Testis (tissue), 3 donors: Measurements from ENCODE around the gene SFMBT1. TPM values are rescaled to one million over a fixed set of nuclear protein-coding genes. Genes with fewer than 3 reads are reported as not detected.

Experiments
- DNase-seq: peaks from one replicate; pipeline ENCODE4 v3.0.0-alpha.2; 2019
- H3K27ac ChIP-seq, 2 donors: fragments of 200-600 bp; sonication (generic); one replicate each; pipeline ENCODE4 v1.5.1; 2019
- H3K27me3 ChIP-seq: fragments of 200-600 bp; sonication (generic); one replicate; pipeline ENCODE4 v1.5.1; 2019
- H3K36me3 ChIP-seq: fragments of 200-600 bp; sonication (generic); one replicate; pipeline ENCODE4 v1.5.1; 2017; ENCODE audit warnings: low read depth; ENCODE audit errors: missing control alignments
- H3K4me1 ChIP-seq: fragments of 200-600 bp; sonication (generic); one replicate; pipeline ENCODE4 v1.5.1; 2019
- H3K4me3 ChIP-seq, 2 donors: fragments of 200-600 bp; sonication (generic); one replicate each; pipeline ENCODE4 v1.5.1; 2017 to 2019
- H3K9me3 ChIP-seq: fragments of 200-600 bp; sonication (generic); one replicate; pipeline ENCODE4 v1.5.1; 2017
- CTCF ChIP-seq, 3 experiments: fragments of 450-650 bp in 2 of 3; fragments of 200-600 bp in 1 of 3; sonication (generic) in 1 of 3; IDR thresholded peaks; one replicate each; pipeline ENCODE4 v1.5.1; 2016 to 2019; ENCODE audit warnings: antibody characterized with exemption in 3 of 3, mild to moderate bottlenecking in 2 of 3, moderate library complexity in 1 of 3
- POLR2A ChIP-seq: fragments of 450-650 bp; IDR thresholded peaks from one replicate; pipeline ENCODE4 v1.6.1; 2017; ENCODE audit warnings: antibody characterized with exemption, mild to moderate bottlenecking, moderate library complexity
- WGBS, 2 donors: methylation state at CpG; one replicate each; pipeline ENCODE4 v1.1.5; 2018; 5-methylcytosine and 5-hydroxymethylcytosine counted together
- intact Hi-C: fragments of 100-400 bp; cut with DNase I; formaldehyde crosslinking; loops from one replicate; pipeline ENCODE4 v1.15.1; 2023; ENCODE audit warnings: low total_unique reads
- polyA plus RNA-seq: library from polyadenylated mRNA; stranded (reverse); fragments of 350-450 nt; fragmentation: Illumina TruSeq; extraction: RNeasy Lipid Tissue Mini Kit (QIAGEN cat#74804); gene quantifications from one replicate; pipeline ENCODE4 v1.2.3, GENCODE V29; 2014; ENCODE audit warnings: low read depth, low replicate concordance; ENCODE audit not compliant: insufficient read depth
- total RNA-seq, 2 donors: library from RNA; depleted of rRNA; stranded (reverse); fragments of >200 nt; gene quantifications; one replicate each; pipeline ENCODE4 v1.2.3, GENCODE V29; 2016

The SFMBT1 gene
- total and polyA plus RNA-seq, 3 donors from 2014 or later = 82.4 to 158 (median 143) TPM

GRCh38 chr3:52873433-52874159 is 172.3 kb downstream of the SFMBT1 start:
- Histone ChIP-seq H3K4me1 (no peaks in the 10 kb centered on the region), H3K27ac (no peak overlapping the region), H3K4me3 (no peak overlapping the region), H3K9me3 (no peaks in the 10 kb centered on the region), H3K27me3 (no peaks in the 10 kb centered on the region), H3K36me3 (no peaks in the 10 kb centered on the region)
- intact Hi-C loops = no loop called here
- TF ChIP-seq POLR2A (no peak), CTCF (IDR thresholded peaks at IDR 0.05) (no peak)
- DNase-seq = no peak
- 84 to 90% methylated on average over 8 of the region's 8 CpGs for WGBS, 2 donors

GRCh38 chr3:52872245-52872644 is 173.6 kb downstream of the SFMBT1 start:
- TF ChIP-seq CTCF (IDR thresholded peaks at IDR 0.05) (no peak), POLR2A (no peak)
- intact Hi-C loops = no loop called here
- Histone ChIP-seq H3K4me3 (no peak overlapping the region), H3K4me1 (no peaks in the 10 kb centered on the region), H3K27ac (no peak overlapping the region), H3K27me3 (no peaks in the 10 kb centered on the region), H3K36me3 (no peaks in the 10 kb centered on the region), H3K9me3 (no peaks in the 10 kb centered on the region)
- WGBS, 2 donors = 94 to 97% methylated on average over 3 of the region's 3 CpGs
- DNase-seq = no peak

- H3K4me1 ChIP-seq = no peaks in the 10 kb centered on the region
- H3K27me3 ChIP-seq = no peaks in the 10 kb centered on the region
- intact Hi-C loops = no loop called here
- H3K27ac ChIP-seq = no peak overlapping the region
- no peak for TF ChIP-seq CTCF (IDR thresholded peaks at IDR 0.05)
- no peak for TF ChIP-seq POLR2A
- no peak for DNase-seq
- no peak overlapping the region for H3K4me3 ChIP-seq
- no peaks in the 10 kb centered on the region for H3K36me3 ChIP-seq
- WGBS, 2 donors = 79 to 87% methylated on average over 9 of the region's 9 CpGs
- no peaks in the 10 kb centered on the region for H3K9me3 ChIP-seq
Measured at GRCh38 chr3:52871761-52872160, 174.1 kb downstream of the SFMBT1 start.

GRCh38 chr3:52870471-52870870 is 175.4 kb downstream of the SFMBT1 start:
- H3K27ac ChIP-seq = no peak overlapping the region
- WGBS, 2 donors = 98% methylated on average over 10 of the region's 10 CpGs; no CpG with 5 or more reads in 1 of the 2 donors
- no peaks in the 10 kb centered on the region for H3K4me1 ChIP-seq
- no peak for TF ChIP-seq CTCF (IDR thresholded peaks at IDR 0.05)
- no peak for TF ChIP-seq POLR2A
- H3K4me3 ChIP-seq = no peak overlapping the region
- no peaks in the 10 kb centered on the region for H3K27me3 ChIP-seq
- DNase-seq = no peak
- intact Hi-C loops = no loop called here
- no peaks in the 10 kb centered on the region for H3K9me3 ChIP-seq
- no peaks in the 10 kb centered on the region for H3K36me3 ChIP-seq

GRCh38 chr3:52866427-52866826 is 179.4 kb downstream of the SFMBT1 start:
- 93 to 97% methylated on average over 10 to 12 of the region's 12 CpGs for WGBS, 2 donors
- no peaks in the 10 kb centered on the region for H3K9me3 ChIP-seq
- no peaks in the 10 kb centered on the region for H3K36me3 ChIP-seq
- TF ChIP-seq CTCF (IDR thresholded peaks at IDR 0.05) (no peak), POLR2A (no peak)
- no peaks in the 10 kb centered on the region for H3K4me1 ChIP-seq
- no peak overlapping the region for H3K27ac ChIP-seq
- no peaks in the 10 kb centered on the region for H3K27me3 ChIP-seq
- DNase-seq = no peak
- intact Hi-C loops = no loop called here
- no peak overlapping the region for H3K4me3 ChIP-seq
